Measurements from ENCODE around the gene GNAZ.

The GNAZ gene

DNA sequence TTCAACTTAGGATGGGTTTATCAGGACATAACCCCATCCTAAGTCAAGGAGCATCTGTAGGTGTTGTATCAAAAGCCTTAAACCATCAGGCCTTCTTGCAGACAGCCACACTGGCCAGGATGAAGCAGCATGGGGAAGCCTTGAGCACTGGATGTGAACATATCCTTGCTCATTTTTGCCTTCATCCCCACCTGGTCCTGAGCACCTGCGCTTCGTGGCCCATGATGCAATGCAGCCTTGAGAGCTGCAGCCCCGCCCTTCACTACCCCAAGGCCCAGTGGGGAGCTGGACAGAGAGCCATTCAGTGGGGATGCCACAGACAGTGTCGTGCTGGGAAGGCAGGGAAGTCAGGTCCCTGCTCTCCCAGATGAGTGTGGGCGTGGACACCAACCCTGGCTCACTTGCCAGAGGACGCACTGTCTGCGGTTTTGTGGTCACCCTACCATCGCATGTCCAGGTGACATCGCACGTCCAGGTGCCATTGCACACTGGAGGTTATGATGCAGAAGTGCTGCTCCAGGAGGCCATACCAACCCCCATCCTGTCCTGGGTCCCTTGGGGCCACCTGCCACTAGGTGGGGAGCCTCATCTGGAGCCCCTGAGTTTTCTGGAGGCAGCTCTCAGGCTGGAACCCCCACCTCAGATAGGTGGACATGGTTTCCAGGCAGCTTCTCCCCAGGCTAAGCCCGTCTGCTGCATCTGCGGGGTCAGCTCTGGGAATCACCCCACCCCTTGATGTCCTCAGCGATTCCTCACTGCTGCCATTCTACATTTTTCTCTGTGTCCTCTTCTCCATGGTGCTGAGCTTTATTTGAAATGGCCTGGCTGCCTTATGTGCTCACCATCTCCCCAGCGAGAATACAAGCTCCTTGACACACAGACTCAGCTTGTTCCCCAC is 14.4 kb downstream of the GNAZ start:
- TF ChIP-seq CTCF (IDR thresholded peaks at IDR 0.05) = no peak
- H3K4me3 ChIP-seq (ENCODE audit: low read depth in 1 of 2, low read length in 1 of 2) = no peak overlapping the region
- no peaks in the 10 kb centered on the region for H3K36me3 ChIP-seq
- H3K9me3 ChIP-seq = no peaks in the 10 kb centered on the region
- H3K27ac ChIP-seq = no peak overlapping the region
- peaks cover 25% of the 10 kb centered on the region for H3K27me3 ChIP-seq
- no peaks in the 10 kb centered on the region for H3K4me1 ChIP-seq (ENCODE audit: control insufficient read depth in 1 of 2, insufficient read depth in 1 of 2, low read depth in 1 of 2, low read length in 1 of 2)

DNA sequence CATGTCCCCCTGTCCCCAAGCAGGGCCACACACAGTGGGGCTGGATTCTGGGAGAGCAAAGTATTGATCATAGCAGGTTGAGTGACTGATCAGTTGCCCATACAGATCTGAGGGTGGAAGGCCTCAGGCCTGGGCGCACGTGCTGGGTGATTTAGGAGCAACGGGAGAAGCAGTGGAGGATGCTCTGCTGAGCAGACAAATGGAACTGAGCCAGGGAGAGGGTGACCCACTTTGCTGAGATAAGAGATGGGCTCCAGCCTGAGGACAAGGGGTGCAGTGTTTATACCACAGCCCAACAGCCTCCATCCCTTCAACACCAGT is 15.0 kb downstream of the GNAZ start:
- H3K4me1 ChIP-seq (ENCODE audit: control insufficient read depth in 1 of 2, insufficient read depth in 1 of 2, low read depth in 1 of 2, low read length in 1 of 2) = no peaks in the 10 kb centered on the region
- no peak for TF ChIP-seq CTCF (IDR thresholded peaks at IDR 0.05)
- no peaks in the 10 kb centered on the region for H3K9me3 ChIP-seq
- H3K4me3 ChIP-seq (ENCODE audit: low read depth in 1 of 2, low read length in 1 of 2) = no peak overlapping the region
- H3K27ac ChIP-seq = no peak overlapping the region
- no peaks in the 10 kb centered on the region for H3K36me3 ChIP-seq
- peaks cover 25% of the 10 kb centered on the region for H3K27me3 ChIP-seq

GRCh38 chr22:23085785-23086184 is 15.5 kb downstream of the GNAZ start:
- Histone ChIP-seq H3K27me3 (peaks cover 25% of the 10 kb centered on the region), H3K4me1 (ENCODE audit: control insufficient read depth in 1 of 2, insufficient read depth in 1 of 2, low read depth in 1 of 2, low read length in 1 of 2) (no peaks in the 10 kb centered on the region), H3K4me3 (ENCODE audit: low read depth in 1 of 2, low read length in 1 of 2) (no peak overlapping the region), H3K9me3 (no peaks in the 10 kb centered on the region), H3K36me3 (no peaks in the 10 kb centered on the region), H3K27ac (no peak overlapping the region)
- TF ChIP-seq CTCF (IDR thresholded peaks at IDR 0.05) = no peak

DNA sequence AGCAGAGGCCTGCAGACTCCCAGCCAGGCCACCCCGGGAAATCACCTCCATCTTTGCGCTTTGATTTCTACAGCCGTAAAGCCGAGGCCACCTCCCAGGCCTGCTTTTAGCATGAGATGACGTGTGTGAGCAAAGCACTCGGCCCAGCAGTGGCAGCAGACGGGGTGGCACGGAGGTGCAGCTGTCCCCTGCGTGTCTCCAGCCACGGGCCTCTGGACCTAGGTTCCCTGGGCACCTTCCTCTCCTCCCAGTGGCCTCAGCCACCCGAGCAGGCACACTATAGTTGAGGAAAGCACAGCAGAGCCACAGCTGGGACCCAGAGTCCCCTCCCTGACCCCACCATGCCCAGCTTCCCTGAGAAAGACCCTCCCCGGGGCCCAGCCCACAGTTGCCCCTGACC is 15.9 kb downstream of the GNAZ start:
- no peaks in the 10 kb centered on the region for H3K4me1 ChIP-seq (ENCODE audit: control insufficient read depth in 1 of 2, insufficient read depth in 1 of 2, low read depth in 1 of 2, low read length in 1 of 2)
- no peaks in the 10 kb centered on the region for H3K36me3 ChIP-seq
- no peak overlapping the region for H3K27ac ChIP-seq
- H3K9me3 ChIP-seq = no peaks in the 10 kb centered on the region
- no peak for TF ChIP-seq CTCF (IDR thresholded peaks at IDR 0.05)
- H3K4me3 ChIP-seq (ENCODE audit: low read depth in 1 of 2, low read length in 1 of 2) = no peak overlapping the region
- H3K27me3 ChIP-seq = peaks cover 25% of the 10 kb centered on the region

- Histone ChIP-seq H3K27ac (no peak overlapping the region), H3K4me3 (ENCODE audit: low read depth in 1 of 2, low read length in 1 of 2) (no peak overlapping the region), H3K27me3 (peaks cover 25% of the 10 kb centered on the region), H3K4me1 (ENCODE audit: control insufficient read depth in 1 of 2, insufficient read depth in 1 of 2, low read depth in 1 of 2, low read length in 1 of 2) (no peaks in the 10 kb centered on the region), H3K36me3 (no peaks in the 10 kb centered on the region), H3K9me3 (no peaks in the 10 kb centered on the region)
- TF ChIP-seq CTCF (IDR thresholded peaks at IDR 0.05) = no peak
These were observed 16.5 kb downstream of the GNAZ start for GRCh38 chr22:23086787-23087186.
